DMS53 treated with DMSO at 0.1 percent for 48 hours (cell line): ENCODE results near the gene BLVRB.
"Not testable (repeated sequence)": the region's sequence is repeated elsewhere in the genome, so short reads cannot be mapped to it uniquely, and the experiment has no call there.

Experiments used
- DNase-seq: peaks from one replicate; lab custom pipeline; 2025; ENCODE audit not compliant: unreplicated experiment; lab: John Stamatoyannopoulos, UW

BLVRB gene

GRCh38 chr19:40452016-40452415, 13.5 kb downstream of the BLVRB start:
- DNase-seq, result no peak

DNA sequence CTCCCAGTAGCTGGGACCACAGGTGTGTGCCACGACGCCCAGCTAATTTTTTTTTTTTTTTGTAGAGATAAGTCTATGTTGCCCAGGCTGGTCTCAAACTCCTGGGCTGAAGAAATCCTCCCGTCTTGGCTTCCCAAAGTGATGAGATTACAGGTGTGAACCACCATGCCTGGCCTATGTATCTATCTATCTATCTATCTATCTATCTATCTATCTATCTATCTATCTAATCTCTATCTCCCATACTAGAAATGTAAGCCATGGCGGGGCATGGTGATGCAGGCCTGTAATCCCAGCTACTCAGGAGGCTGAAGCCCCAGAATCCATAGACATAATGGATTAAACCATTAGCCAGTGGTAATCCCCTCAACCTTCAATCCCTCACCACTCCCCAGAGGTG, 14.9 kb downstream of the BLVRB start:
- no peak for DNase-seq

DNA sequence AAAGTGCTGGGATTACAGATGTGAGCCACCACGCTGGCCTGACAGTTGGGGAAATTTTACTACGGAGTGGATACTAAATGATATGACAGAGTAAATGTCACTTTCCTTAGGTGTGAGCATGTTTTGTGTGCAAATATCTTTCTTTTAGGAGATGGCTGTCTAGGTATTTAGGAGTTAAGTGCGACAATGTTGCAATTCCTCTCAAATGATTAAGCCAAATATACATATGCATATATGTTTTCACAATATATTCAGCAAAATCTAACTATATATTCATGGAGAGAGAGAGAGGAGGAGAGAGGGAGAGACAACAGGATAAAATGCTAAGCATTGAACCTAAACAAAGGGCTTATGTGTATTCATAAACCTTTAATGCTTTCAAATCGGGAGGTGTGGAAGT, 16.0 kb downstream of the BLVRB start:
- no peak for DNase-seq

DNA sequence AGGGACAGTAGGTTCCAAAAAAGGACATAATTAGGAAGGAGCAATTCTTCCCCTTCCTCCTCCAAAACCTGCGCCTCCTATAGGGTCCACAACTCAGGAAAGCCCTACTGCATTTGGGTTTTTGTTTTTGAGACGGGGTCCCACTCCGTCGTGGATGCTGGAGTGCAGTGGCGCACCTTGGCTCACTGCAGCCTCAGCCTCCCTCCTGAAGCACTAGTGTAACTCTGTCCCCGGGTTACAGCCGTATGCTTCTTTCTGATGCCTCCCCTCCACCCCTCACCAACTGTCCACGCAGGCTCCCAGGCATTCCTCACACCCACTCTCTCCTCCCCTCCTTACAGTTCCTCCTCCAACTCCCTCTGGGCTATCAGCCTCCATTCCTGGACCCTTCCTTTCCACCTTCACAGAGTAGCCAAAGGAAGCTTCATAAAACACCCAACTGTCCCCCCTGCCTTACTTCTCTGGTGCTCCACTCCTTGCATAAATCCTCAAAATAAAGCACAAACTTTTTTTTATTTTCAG, 19.2 kb downstream of the BLVRB start:
- DNase-seq, result no peak

GRCh38 chr19:40445780-40446262, 19.7 kb downstream of the BLVRB start:
- DNase-seq, result peak; percentile 21

DNA sequence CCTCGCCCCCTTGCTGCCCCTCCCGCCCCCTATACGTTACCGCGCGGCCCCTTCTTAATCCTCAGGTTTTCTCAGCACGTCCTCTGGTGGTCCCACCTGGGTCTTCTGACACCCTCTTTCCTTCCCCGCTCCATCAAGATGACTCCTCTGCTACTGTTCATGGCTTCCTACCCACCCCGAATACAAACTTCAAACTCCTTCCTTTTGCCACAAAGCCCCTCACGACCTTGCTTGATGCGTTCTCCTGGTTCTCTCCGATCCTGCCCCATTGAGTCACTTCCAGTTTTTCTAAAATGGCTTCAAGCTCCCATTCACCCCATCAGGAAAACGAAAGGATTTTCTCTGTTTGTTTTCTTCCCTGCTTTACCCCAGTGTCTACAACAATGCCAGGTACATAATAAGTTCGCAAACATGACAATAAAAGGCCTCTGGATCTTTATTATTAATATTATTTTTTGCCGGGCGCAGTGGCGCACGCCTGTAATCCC, 20.7 kb downstream of the BLVRB start:
- peak; percentile 90 for DNase-seq

DNA sequence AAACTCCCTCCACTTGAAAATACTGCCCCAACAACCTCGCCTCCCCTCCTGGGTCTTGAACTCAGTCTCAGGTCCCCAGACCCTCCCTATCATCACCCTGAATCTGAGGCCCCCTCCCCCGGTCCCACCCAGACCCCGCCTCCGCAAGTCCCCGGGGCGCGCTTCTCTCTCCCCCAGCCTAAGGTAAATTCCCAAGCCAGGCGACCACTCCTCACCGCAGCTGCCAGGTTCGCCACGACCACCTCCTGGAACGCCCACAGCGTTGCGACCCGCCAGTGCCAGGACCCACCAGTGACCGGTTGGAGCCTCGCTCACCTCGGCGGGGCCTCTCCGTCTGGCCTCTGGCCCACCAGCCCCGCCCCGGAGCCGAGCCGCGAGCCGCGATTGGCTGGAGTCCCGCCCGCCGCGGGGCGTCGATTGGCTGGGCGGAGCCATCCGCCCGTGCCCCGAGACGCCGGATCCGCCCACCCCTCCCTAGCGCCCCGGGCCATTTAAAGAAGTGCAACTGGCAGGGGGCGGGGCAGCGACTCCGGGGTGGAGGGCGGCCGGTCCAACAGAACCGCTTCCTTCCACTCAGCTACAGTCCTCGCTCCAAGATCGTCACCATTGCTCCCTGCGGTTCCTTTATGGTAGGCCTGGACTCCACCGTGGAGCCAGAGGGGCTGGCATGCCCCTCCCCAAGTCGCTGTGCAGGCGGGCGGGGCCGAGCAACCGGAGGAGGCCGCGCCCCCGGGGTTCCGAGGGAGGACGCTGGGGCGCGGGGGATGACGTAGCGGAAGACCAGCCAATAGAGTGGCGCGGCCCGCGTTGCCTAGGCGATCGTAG, 21.3 kb downstream of the BLVRB start, which contains the start of gene SERTAD3:
Gene SERTAD3 (minus strand): TSS at position 336 of the 825 bp plus-strand sequence. CDS start 2,255 bp downstream, outside the sequence.
- peak; percentile 96 for DNase-seq

- peak; percentile 100 for DNase-seq
These were observed 22.2 kb downstream of the BLVRB start for GRCh38 chr19:40443131-40443999.

DNA sequence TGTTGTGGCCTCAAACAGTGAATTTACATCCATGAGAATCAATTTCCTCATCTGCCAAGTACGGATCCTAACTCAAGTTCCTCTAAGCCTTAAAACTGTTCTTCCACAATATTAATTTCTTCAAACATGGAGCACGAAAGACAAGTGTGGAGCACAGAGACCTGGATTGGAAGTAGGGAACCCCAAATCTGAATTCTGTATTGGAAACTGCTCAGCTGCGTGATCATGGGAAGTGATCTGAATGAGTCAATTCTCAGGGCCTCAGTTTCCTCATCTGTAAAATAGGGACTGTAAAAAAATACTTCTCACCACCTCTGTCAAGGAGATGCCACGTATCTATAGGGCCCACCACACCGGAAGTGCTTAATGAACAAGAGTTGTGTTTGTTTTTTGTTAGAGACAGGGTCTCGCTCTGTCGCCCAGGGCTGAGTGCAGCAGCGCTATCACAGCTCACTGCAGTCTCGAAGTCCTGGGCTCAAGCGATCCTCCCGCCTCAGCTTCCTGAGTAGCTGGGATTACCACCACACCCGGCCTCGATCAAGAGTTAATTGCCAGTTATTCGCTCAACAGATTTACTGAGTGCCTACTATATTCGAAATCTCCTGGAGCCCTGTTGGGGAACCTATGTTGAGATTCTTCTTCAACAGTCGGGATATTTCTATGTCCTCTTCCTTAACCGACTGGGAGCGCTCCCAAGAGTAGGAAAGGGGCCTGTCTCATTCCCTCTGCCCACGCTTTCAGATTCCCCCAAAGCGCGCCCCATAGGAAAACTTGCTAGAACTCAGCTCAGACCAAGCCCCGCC, 23.0 kb downstream of the BLVRB start:
- DNase-seq, result no peak

GRCh38 chr19:40441719-40442253, 23.8 kb downstream of the BLVRB start:
- no peak for DNase-seq

DNA sequence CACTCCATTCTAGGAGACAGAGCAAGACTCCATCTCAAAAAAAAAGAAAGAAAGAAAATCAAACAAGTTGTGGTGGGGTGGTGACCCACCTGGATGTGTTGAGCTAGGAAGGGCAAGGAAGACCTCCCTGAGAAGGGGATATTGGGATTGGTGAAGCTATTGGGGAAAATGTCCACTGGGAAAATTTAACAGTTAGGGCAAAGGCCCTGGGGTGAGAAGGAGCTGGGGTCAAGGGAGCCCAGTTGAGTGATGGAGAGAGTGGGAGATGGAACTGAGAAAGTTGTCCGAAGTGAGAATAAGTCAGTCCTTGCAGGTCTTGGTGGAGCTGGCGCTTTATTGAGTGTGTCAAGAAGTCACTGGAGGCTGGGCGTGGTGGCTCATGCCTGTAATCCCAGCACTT, 27.3 kb downstream of the BLVRB start:
- no peak for DNase-seq

DNA sequence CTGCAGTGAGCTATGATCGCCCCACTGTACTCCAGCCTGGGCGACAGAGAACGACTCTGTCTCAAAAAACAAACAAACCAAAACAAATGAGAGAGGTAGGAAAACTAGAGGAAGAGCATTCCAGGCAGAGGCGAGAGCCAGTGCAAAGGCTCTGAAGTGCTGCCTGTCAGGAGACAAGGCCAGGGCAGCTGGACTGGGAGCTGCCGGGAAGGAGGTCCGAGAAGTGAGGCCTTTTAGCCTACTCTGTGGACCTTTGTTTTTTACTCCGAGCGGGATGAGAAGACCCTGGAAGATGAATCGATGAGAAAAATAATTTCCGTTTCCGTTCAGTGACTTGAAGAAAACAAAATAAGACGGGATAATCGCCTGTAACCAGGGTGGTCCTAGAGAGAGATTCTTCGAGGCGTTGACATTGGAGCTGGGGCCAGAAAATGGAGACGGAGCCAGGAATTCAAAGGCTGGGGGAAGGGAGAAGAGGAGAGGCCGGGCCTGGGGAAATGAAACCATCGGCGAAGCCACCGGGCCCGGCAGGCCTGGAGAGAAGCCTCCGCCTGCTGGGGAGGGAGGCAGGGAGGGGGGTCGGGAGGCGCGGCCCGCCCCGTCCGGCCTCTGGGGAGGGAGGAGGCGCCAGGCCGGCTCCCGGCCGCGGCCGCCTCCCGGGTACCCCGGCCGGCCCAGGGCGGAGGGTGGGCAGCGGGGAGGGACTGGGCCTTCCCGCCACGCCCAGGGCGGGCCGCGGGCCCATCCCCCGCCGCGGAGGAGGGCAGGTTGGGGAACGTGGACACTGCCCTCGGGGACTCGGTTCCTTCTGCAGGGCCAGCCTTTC, 31.9 kb downstream of the BLVRB start:
- DNase-seq, result peak; percentile 91

DNA sequence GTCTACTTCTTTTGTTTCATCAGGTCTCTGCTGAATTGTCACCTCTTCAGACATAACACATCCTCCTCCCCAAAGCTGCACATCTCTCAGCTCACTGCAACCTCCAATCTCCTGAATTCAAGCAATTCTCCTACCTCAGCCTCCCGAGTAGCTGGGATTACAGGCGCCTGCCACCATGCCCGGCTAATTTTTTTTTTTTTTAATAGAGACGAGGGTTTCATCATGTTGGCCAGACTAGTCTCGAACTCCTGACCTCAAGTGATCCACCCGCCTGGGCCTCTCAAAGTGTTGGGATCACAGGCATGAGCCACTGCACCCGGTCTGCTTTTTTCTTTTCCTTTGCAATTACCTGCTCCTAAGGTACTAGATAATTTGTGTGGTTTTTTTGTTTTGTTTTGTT, 32.8 kb downstream of the BLVRB start:
- not testable (repeated sequence) for DNase-seq

GRCh38 chr19:40431698-40432097, 33.8 kb downstream of the BLVRB start:
- no peak for DNase-seq

GRCh38 chr19:40430242-40430641, 35.3 kb downstream of the BLVRB start:
- not testable (repeated sequence) for DNase-seq

DNA sequence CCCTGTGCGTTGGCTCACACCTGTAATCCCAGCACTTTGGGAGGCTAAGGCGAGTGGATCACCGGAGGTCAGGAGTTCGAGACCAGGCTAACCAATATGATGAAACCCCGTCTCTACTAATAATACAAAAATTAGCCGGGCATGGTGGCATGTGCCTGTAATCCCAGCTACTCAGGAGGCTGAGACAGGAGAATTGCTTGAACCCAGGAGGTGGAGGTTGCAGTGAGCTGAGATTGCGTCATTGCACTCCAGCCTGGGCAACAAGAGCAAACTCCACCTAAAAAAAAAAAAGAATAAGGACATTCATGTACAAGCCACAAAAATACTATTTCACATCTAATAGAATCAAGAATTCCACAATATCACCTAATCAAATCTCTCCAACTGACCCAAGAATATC, 37.3 kb downstream of the BLVRB start:
- not testable (repeated sequence) for DNase-seq

GRCh38 chr19:40425450-40426287, 39.9 kb downstream of the BLVRB start, which contains the start of gene SERTAD1:
TSS of gene SERTAD1 (minus strand) at chr19:40425992. CDS start at chr19:40423546, 2,446 bp downstream.
- DNase-seq, result peak; percentile 99
